GM21825 (cell line): Measurements from ENCODE around the gene SPTLC2.
A peak's percentile ranks its signal among the peaks of the same experiment; 100 is the strongest.

Source experiments
- ATAC-seq: cut with Tn5 transposase; IDR thresholded peaks from one replicate; pipeline ENCODE4 v1.9.1; 2021; ENCODE audit warnings: mild to moderate bottlenecking, moderate library complexity; ENCODE audit not compliant: unreplicated experiment

SPTLC2 gene

GRCh38 chr14:77623201-77623600, 6.8 kb upstream of the SPTLC2 start:
- no peak for ATAC-seq

- ATAC-seq = no peak
These were observed 6.0 kb upstream of the SPTLC2 start for GRCh38 chr14:77622366-77622961.

DNA sequence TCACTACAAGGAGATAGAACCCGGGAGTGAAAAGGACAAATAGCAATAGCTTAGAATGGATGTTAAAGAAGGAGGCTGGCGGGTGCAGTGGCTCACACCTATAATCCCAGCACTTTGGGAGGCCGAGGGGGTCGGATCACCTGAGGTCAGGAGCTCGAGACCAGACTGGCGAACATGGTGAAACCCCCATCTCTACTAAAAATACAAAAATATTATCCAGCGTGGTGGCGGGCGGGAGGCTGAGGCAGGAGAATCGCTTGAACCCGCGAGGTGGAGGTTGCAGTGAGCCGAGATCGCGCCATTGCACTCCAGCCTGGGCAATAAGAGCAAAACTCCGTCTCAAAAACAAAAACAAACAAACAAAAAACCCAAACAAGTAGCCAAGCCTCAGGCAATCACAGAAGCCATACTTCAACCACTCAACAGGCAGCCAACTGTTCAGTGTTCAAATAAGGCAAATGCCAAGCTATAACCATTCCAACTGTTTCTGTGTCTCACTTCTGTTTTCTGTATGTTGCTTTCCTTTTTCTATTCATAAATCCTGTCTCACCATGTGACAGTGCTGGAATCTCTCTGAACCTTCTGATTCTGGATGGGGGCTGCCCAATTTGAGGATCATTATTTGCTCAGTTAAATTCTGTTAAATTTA, 3.9 kb upstream of the SPTLC2 start:
- no peak for ATAC-seq

- no peak for ATAC-seq
These were observed 2.0 kb upstream of the SPTLC2 start for GRCh38 chr14:77618381-77618970.

DNA sequence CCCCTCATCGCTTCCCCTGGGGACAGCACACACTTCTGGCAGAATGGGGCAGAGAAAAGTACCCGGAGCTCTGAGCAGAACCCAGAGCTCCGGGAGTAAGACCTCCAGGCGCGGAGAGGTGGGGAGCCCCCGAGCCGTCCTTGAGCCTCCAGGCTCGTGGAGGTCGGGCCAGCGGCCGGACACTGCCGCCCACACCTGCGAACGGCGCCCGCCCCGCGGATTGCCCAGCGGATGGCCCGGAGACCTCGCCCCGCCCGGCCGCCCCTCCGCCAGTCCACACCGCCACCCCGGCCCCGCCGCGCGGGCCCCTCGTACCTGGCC, 344 bp downstream of the SPTLC2 start:
- ATAC-seq = peak; percentile 20

DNA sequence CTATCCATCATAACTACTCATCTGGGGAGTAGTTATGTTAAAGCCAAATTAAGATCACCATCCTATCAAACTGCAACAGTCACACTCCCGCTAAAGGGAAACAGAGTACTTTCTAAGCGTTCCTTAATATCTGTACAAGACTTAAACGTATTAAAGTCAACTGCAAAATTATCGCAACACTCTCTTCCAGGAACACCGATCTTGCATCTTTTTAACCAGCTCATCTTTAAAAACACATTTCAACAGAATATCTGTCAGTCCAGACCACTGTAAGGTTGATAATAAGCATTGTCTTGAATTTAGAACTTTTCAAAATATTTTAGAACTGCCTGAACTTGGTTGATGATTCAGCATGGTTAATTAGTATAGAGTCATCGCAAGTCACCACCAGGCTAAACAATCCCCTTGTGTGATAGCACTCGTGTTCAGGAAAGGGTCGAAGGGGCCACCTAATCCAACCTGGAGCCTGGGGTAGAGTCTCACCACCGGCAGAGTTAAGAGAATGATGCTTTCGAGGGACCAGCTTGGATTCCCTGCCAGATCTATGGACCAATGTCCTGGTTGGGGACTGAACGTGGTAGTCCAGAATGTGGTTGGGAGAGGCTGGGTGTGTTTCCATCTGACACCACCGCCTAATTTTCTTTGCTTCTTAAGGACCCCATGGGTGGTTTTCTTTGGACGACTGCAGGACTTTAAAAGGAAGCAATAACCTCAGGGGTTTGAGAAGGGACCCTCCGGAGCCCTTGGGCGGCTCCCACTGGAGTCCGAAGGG, 890 bp downstream of the SPTLC2 start:
- ATAC-seq = no peak

DNA sequence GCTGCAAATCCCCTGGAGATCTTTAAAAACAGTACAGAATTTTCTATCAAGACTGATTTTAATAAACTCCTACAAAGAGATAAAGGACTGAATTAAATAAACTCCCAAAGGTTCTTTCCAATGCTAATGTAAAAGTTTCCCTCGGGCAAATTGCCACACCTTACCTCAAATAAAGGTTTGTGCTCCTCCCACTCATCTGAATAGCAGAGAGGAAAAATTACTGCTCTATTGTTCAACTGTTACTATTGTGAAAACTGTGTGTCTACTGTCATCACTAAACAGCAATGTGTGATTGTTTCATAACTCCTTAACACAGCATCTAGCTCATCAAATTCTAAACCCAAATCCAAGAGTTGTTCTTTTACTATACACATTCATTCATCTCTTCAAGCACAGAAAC, 3.2 kb downstream of the SPTLC2 start:
- no peak for ATAC-seq

DNA sequence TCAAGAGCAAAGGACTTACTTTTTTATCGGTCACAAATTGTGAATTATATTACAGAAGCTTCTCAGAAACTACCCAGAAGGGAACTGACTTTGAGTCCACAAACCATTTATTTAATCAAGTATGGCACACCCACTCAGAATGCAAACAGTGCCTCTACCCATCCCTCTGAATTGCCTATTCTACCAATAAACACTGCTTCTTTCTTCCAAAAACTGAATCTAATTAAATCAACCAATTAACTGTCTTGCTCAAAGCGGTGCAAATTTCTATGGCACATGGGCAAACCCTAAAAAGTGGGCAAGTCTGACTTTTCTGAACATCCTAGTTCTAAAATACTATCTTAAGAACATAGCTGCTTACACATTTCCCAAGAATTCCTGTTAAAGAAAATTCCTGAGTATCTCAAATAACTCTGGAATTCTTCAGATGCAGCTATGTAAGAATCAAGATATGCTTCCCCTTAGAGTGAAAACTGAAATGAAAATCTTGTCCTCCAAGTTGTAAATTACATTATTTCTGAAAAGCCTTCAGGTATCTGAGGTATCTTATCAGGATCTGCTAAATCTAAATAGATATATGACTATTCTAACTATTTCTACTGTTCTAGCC, 4.3 kb downstream of the SPTLC2 start:
- ATAC-seq = no peak

DNA sequence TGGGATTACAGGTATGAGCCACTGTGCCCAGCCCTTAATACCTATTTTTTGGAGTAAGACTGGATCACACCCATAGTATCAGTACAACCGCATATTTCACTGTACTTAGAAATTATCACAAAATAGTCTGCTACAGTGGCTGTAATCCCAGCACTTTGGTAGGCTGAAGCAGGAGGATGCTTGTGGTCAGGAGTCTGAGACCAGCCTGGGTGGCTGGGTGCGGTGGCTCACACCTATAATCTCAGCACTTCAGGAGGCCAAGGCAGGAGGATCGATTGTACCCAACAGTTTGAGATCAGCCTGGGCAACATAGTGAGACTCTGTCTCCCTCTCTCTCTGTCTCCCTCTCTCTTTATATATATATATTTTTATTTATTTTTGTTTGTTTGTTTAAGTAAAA, 5.9 kb downstream of the SPTLC2 start:
- no peak for ATAC-seq

- no peak for ATAC-seq
These were observed 6.5 kb downstream of the SPTLC2 start for GRCh38 chr14:77609922-77610321.

DNA sequence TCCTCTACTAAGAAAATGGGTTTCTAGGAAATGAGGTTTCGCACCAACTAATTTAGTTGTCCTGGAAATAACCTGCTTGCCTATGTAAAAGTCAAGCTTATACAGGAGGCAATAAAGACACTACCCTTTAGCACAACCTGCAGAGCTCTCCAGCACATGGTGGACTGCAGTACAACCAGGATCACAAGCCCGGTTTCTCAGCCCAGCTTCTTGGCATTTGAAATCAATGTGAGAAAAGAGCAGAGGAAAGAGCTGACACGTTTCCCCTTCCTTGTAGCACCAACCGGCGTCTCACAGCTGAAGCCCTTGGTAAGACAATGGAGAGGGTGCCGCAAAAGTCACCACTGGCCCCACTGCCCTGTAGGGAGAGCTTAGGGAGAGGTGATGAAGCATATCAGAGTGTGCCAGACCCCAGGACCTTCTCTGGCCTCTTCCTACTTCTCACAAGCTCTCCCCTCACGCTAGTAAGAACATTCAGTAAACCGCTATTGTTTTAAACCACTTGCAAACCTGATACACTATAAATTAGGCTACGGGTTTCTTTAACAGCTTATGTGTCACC, 8.6 kb downstream of the SPTLC2 start:
- ATAC-seq = peak; percentile 55

DNA sequence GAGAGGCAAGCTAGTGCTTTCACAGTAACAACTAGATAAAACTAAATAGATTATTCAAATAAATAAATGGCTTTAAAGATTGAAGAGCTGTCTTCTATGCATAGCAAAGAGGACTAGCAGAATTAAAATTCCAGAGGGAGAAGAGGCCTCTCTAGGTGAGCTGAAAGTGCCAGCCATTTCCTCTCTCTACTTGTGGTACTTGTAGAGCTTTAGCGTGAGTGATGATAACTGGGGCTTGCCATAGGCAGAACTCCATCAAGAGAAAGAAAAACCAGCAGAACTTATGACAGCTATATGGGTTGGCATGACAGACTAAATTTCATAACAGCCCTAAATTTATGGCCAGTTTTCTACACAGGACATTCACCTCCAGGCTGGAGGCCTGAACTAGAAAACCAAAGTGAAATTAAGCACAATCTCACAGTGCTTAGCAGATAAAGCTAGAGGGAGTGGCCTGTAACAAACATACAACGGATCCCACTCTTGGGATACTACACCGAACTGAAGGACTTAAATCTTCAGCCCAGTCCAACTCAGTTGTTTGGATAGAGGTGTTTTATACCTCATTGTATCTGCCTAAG, 11.0 kb downstream of the SPTLC2 start:
- ATAC-seq = no peak

GRCh38 chr14:77603654-77604255, 12.7 kb downstream of the SPTLC2 start:
- no peak for ATAC-seq

GRCh38 chr14:77603031-77603430, 13.4 kb downstream of the SPTLC2 start:
- no peak for ATAC-seq

- no peak for ATAC-seq
These were observed 14.4 kb downstream of the SPTLC2 start for GRCh38 chr14:77601846-77602619.

- ATAC-seq = no peak
These were observed 16.5 kb downstream of the SPTLC2 start for GRCh38 chr14:77599889-77600288.

DNA sequence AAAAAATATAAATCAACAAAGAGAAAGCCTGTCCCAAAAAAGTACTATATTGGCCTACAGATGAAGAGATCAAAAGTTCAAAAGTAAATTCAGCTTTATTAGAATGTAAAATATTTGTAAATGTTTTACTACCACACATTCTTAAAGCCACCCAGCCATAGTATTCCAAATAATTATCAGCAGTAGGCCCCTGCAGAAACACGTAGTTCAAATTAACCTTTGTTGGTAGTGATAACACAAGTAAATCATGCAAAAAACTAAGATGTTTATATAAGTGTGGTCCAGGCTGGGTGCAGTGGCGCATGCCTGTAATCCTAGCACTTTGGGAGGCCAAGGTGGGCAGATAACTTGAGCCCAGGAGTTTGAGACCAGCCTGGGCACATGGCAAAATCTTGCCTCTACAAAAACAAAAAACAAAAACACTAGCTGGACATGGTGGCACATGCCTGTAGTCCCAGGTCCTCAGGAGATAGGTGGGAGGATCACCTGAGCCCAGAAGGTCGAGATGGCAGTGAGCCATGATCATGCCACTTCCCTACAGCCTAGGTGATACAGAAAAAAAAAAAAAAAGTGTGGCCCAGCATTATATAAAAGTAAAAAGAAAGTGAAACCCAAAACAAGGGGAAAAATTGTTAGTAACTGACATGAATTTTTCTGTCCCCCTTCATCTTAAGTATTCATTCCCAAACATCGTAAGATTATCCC, 17.9 kb downstream of the SPTLC2 start:
- ATAC-seq = no peak

DNA sequence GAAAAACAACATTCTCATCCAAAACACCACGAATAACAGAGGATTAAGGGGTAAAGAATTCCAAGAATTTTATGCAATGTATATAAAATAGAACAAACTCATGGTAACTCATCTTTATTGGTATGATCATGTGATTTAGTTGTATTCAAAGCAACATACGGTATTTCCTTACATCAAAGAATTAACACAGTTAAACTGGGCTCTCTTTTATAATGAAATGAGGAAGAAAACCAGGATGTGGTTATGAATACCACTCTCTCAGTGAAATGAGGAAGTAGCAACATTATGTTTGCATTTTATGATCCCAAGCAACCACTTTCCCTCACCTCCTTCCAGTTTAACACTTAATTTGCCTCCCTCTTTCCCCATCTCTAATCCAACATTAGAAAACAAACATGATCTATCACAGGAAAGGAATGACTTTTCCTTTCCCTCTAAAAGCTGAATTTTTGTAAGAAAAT, 22.9 kb downstream of the SPTLC2 start:
- ATAC-seq = peak; percentile 51
